CD8-positive, alpha-beta memory T cell (primary cell): ENCODE data around the gene PLA2G4B. TPM values are rescaled to one million over a fixed set of nuclear protein-coding genes. Genes with fewer than 3 reads are reported as not detected.

Experiments used
- CTCF ChIA-PET: fragments of 350-600 bp; sonication (Branson Sonifier 250); formaldehyde crosslinking; loops from one replicate; lab custom pipeline; 2021; ENCODE audit warnings: antibody characterized with exemption; lab: Charles Lee
- POLR2A ChIA-PET: fragments of 350-600 bp; sonication (Branson Sonifier 250); formaldehyde crosslinking; loops from one replicate; lab custom pipeline; 2021; ENCODE audit warnings: antibody characterized with exemption; lab: Charles Lee
- DNase-seq, 5 donors: peaks; one replicate each; pipeline versions ENCODE4 v3.0.0 to v3.0.0-alpha.2; 2020 to 2022; ENCODE audit warnings: mixed read lengths in 1 of 5
- H3K27ac ChIP-seq: one replicate; pipeline ENCODE4 v1.7.0; 2013; ENCODE audit warnings: low read depth, mild to moderate bottlenecking, low read length, moderate library complexity
- H3K27me3 ChIP-seq: 2 replicates; pipeline ENCODE4 v1.7.0; 2013; ENCODE audit warnings: low read length, mild to moderate bottlenecking; ENCODE audit not compliant: insufficient read depth, poor library complexity, severe bottlenecking
- H3K36me3 ChIP-seq: 2 replicates; pipeline ENCODE4 v1.7.0; 2013; ENCODE audit warnings: mild to moderate bottlenecking, low read length, moderate library complexity; ENCODE audit not compliant: insufficient read depth
- H3K4me1 ChIP-seq: 2 replicates; pipeline ENCODE4 v1.7.0; 2013; ENCODE audit warnings: mild to moderate bottlenecking, low read length, moderate library complexity; ENCODE audit not compliant: insufficient read depth
- H3K4me3 ChIP-seq: 2 replicates; pipeline ENCODE4 v1.7.0; 2013; ENCODE audit warnings: mild to moderate bottlenecking, low read length
- H3K9me3 ChIP-seq: 2 replicates; pipeline ENCODE4 v1.7.0; 2013; ENCODE audit warnings: mild to moderate bottlenecking, low read length
- H3K27ac Mint-ChIP-seq, 8 donors: one replicate each; pipeline ENCODE4 v1.8.0; 2020 to 2021; ENCODE audit warnings: mixed read lengths in 8 of 8, mild to moderate bottlenecking in 6 of 8, inconsistent platforms in 3 of 8, moderate library complexity in 3 of 8
- H3K27me3 Mint-ChIP-seq, 2 donors: one replicate each; pipeline ENCODE4 v1.8.0; 2020 to 2021; ENCODE audit warnings: mixed read lengths in 2 of 2, mild to moderate bottlenecking in 1 of 2, moderate library complexity in 1 of 2
- H3K36me3 Mint-ChIP-seq, 3 donors: one replicate each; pipeline ENCODE4 v1.8.0; 2020 to 2021; ENCODE audit warnings: mixed read lengths in 3 of 3, inconsistent platforms in 1 of 3, mild to moderate bottlenecking in 1 of 3
- H3K4me1 Mint-ChIP-seq, 3 donors: one replicate each; pipeline ENCODE4 v1.8.0; 2020 to 2021; ENCODE audit warnings: mixed read lengths in 3 of 3, inconsistent platforms in 1 of 3, mild to moderate bottlenecking in 1 of 3
- H3K4me3 Mint-ChIP-seq, 7 donors: one replicate each; pipeline ENCODE4 v1.8.0; 2020 to 2021; ENCODE audit warnings: mixed read lengths in 7 of 7, mild to moderate bottlenecking in 6 of 7, moderate library complexity in 4 of 7, inconsistent platforms in 2 of 7
- H3K9me3 Mint-ChIP-seq, 5 donors: one replicate each; pipeline ENCODE4 v1.8.0; 2020 to 2022; ENCODE audit warnings: mixed read lengths in 5 of 5, mild to moderate bottlenecking in 3 of 5, moderate library complexity in 2 of 5, inconsistent platforms in 1 of 5
- polyA plus RNA-seq: library from polyadenylated mRNA; unstranded; fragments of 300-500 nt; fragmentation: Illumina TruSeq; gene quantifications from one replicate; pipeline ENCODE4 v1.2.3, GENCODE V29; 2021
- total RNA-seq, 2 experiments: library from RNA; stranded (reverse); gene quantifications; one replicate each; pipeline ENCODE4 v1.2.3, GENCODE V29; 2021

PLA2G4B gene
- total and polyA plus RNA-seq, 3 experiments from 2014 or later = 3.1 to 6.8 (median 5.9) TPM

DNA sequence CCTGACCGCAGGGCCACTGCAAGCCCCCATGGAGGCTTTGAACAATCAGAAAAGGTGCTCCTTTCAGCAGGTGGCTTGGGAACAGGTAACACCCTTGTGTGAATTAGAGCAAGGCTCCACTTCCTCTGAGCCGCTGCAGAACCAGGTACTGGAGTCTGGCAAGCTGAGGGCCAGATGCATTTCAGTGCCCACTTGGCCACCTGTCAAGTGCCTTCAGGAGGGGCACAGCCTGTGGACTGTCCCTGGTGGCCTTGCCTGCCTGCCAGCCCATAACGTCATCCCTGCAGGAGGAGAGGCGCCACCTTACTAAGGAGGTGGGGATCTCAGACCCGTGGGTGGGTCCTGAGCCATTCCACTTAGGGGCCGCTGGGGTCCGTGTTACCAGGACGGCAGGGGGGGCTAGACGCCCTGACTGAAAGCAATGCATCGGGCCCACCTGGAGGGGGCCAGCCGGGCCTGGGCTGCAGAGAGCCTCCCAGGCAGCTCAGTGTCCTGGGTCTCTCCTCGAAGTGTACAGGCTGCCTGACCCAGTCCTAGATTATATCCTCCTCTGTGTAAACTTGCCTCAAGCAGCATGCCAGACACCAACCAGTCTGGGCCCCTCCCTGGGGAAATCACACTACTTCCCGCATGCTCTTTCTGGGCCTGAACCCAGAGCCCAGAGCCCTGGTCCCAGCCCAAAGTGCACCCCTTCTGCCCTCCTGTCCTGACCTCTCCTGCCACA, 39.1 kb downstream of the PLA2G4B start:
- peaks cover 5 to 12% (median 10%) of the 10 kb centered on the region in 3 donors for H3K4me1 Mint-ChIP-seq
- Histone ChIP-seq H3K27me3 (peaks cover 7% of the 10 kb centered on the region), H3K9me3 (no peaks in the 10 kb centered on the region), H3K4me3 (no peak overlapping the region), H3K36me3 (no peaks in the 10 kb centered on the region), H3K4me1 (no peaks in the 10 kb centered on the region), H3K27ac (no peak overlapping the region)
- H3K9me3 Mint-ChIP-seq = no peaks in the 10 kb centered on the region
- peaks cover 0 to 1% (median 0%) of the 10 kb centered on the region in 3 donors for H3K36me3 Mint-ChIP-seq
- ChIA-PET CTCF (no interaction called here), POLR2A (no interaction called here)
- peaks cover 4 to 12% of the 10 kb centered on the region in 2 donors for H3K27me3 Mint-ChIP-seq
- no peak for DNase-seq
- no peak overlapping the region for H3K4me3 Mint-ChIP-seq
- H3K27ac Mint-ChIP-seq = peak overlapping the region in 1 of 8 donors; percentile 54

DNA sequence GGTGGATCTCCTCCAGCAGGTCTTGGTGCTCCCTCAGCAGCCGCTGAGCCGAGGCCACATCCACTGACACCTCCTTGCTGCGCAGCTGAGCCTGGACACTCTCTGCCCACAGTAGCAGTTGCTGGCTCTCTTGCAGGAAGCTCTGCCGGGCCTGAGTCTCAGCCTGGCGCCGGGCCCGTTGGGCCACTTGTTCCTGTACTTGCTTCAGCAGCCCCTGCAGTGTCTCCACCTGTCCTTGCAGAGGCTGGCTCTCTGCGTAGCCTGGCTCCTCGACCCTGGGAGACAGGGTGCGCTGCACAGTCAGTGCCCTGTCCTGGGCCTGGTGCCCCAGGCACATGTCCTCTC, 39.7 kb downstream of the PLA2G4B start:
- Histone ChIP-seq H3K27me3 (peaks cover 7% of the 10 kb centered on the region), H3K9me3 (no peaks in the 10 kb centered on the region), H3K4me3 (no peak overlapping the region), H3K36me3 (no peaks in the 10 kb centered on the region), H3K27ac (no peak overlapping the region), H3K4me1 (no peaks in the 10 kb centered on the region)
- H3K4me3 Mint-ChIP-seq = no peak overlapping the region
- H3K27me3 Mint-ChIP-seq = peaks cover 4 to 12% of the 10 kb centered on the region in 2 donors
- ChIA-PET CTCF (interaction anchor here (2.5 kb wide), 1 partner anchor 26 kb away, joined by 7 read pairs; no protein-coding TSS in a partner anchor), POLR2A (no interaction called here)
- H3K4me1 Mint-ChIP-seq = peaks cover 6 to 12% (median 10%) of the 10 kb centered on the region in 3 donors
- H3K9me3 Mint-ChIP-seq = no peaks in the 10 kb centered on the region
- H3K36me3 Mint-ChIP-seq = peaks cover 0 to 1% (median 0%) of the 10 kb centered on the region in 3 donors
- no peak overlapping the region for H3K27ac Mint-ChIP-seq
- DNase-seq = no peak

DNA sequence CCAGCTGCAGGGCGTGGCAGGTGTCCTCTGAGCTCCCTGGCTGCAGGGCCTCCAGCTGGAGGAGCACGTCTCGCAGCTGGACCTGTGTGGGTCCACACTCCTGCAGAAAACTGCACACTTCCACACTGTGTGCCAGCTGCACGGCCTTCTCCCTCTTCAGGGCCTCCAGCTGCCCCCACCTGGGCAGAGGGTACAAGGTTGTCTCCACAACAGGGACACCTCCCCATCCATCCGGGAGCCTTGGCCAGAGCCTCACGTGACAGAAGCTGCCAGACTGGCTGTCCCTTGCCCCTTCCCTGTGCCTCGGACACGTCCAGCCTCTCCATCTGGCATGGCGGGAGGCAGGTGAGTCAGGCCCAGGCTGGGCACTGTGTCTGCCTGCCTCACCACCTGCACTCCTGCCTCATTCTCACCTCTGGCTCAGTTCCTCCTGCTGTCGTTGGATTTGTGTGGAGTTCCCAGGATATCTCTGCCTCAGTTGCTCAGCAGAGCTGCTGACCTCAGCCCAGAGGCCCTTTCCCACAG, 40.7 kb downstream of the PLA2G4B start:
- POLR2A ChIA-PET = interaction anchor here (0.7 kb wide), 1 partner anchor 15 kb away, joined by 3 read pairs; no protein-coding TSS in a partner anchor
- H3K9me3 ChIP-seq = no peaks in the 10 kb centered on the region
- H3K9me3 Mint-ChIP-seq = no peaks in the 10 kb centered on the region

DNA sequence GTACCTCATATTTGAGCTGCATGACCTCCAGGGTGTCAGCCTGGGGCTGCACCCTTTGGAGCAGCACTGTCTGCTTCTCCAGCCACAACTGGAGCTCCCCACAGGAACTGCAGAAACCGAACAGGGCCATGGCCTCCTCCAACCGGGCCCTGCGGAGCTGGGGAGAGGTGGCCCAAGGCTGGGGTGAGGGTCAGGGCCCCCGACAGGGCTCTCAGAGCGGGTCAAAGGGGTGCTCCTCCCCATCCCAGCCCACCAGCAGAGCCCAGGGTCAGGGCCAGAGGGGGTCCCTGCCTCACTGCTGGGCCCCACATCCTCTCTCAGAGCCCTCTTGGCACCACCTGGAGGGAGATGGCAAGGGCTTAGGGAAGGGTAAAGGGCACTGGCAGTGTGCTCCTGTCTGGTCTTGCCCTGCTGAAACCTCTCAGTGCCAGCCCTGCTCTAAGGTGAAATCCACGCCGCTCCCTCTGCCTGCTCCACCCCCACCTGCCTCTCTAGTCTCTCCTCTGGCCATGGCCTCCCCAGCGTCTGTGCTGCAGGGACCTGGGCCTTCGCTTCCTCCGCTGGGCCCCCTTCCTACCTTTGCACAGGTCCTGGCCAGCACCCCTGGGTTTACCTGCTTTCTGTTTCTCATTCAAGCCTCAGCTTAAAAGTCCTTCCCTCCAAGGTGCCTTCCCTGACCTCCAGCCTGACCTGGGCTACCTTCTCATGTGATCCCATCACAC, 41.7 kb downstream of the PLA2G4B start:
- H3K27ac Mint-ChIP-seq = peak overlapping the region in 3 of 8 donors; percentile 51 to 95 (median 73)
- Histone ChIP-seq H3K4me3 (no peak overlapping the region), H3K9me3 (no peaks in the 10 kb centered on the region), H3K4me1 (no peaks in the 10 kb centered on the region), H3K36me3 (no peaks in the 10 kb centered on the region), H3K27me3 (peaks cover 7% of the 10 kb centered on the region), H3K27ac (no peak overlapping the region)
- H3K36me3 Mint-ChIP-seq = peaks cover 0 to 3% (median 0%) of the 10 kb centered on the region in 3 donors
- peaks cover 5 to 12% of the 10 kb centered on the region in 2 donors for H3K27me3 Mint-ChIP-seq
- DNase-seq = no peak
- ChIA-PET POLR2A (no interaction called here), CTCF (interaction anchor here (2.5 kb wide), 1 partner anchor 24 kb away, joined by 7 read pairs; no protein-coding TSS in a partner anchor)
- H3K9me3 Mint-ChIP-seq = no peaks in the 10 kb centered on the region
- peaks cover 7 to 12% (median 10%) of the 10 kb centered on the region in 3 donors for H3K4me1 Mint-ChIP-seq
- no peak overlapping the region for H3K4me3 Mint-ChIP-seq

More for the DNA sequence above, 40.7 kb downstream of the PLA2G4B start:
- Mint-ChIP-seq H3K27ac (peak overlapping the region in 1 of 8 donors; percentile 42), H3K4me1 (peaks cover 7 to 12% (median 10%) of the 10 kb centered on the region in 3 donors), H3K27me3 (peaks cover 5 to 12% of the 10 kb centered on the region in 2 donors), H3K36me3 (peaks cover 0 to 1% (median 0%) of the 10 kb centered on the region in 3 donors), H3K4me3 (no peak overlapping the region)
- H3K27me3 ChIP-seq = peaks cover 7% of the 10 kb centered on the region
- no peak for DNase-seq
- H3K27ac ChIP-seq = no peak overlapping the region
- no peaks in the 10 kb centered on the region for H3K36me3 ChIP-seq
- CTCF ChIA-PET = interaction anchor here (2.5 kb wide), 1 partner anchor 25 kb away, joined by 7 read pairs; no protein-coding TSS in a partner anchor
- H3K4me3 ChIP-seq = no peak overlapping the region
- no peaks in the 10 kb centered on the region for H3K4me1 ChIP-seq

DNA sequence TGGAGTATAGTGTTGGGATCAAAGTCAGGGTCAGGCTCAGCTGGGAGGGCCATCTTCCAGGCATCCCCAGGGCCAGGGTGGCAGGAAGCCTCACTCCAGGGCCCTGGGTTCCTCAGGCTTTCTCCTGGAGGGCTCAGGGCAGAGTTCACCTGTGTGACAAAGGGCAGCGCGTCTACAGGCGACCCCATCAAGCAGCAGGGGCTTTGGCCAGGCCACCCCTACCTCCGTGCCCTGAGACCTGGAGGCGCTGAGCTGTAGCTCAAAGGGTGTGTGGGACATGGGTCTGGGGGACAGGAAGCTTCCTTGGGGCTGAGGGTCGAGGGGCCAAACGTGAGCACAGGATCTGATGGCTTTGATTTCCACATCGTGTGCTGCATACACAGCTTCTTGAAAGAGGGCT, 42.4 kb downstream of the PLA2G4B start:
- H3K36me3 ChIP-seq = no peaks in the 10 kb centered on the region
- H3K27me3 ChIP-seq = peaks cover 7% of the 10 kb centered on the region
- Mint-ChIP-seq H3K9me3 (no peaks in the 10 kb centered on the region), H3K27ac (peak overlapping the region in 3 of 8 donors; percentile 17 to 78 (median 78)), H3K4me1 (peaks cover 9 to 12% (median 10%) of the 10 kb centered on the region in 3 donors), H3K4me3 (peak overlapping the region in 6 of 7 donors; percentile 15 to 61 (median 34)), H3K36me3 (peaks cover 0 to 3% (median 0%) of the 10 kb centered on the region in 3 donors), H3K27me3 (peaks cover 5 to 12% of the 10 kb centered on the region in 2 donors)
- DNase-seq = no peak
- ChIA-PET CTCF (no interaction called here), POLR2A (no interaction called here)
- H3K27ac ChIP-seq = no peak overlapping the region
- H3K4me1 ChIP-seq = no peaks in the 10 kb centered on the region
- no peak overlapping the region for H3K4me3 ChIP-seq
- H3K9me3 ChIP-seq = no peaks in the 10 kb centered on the region

DNA sequence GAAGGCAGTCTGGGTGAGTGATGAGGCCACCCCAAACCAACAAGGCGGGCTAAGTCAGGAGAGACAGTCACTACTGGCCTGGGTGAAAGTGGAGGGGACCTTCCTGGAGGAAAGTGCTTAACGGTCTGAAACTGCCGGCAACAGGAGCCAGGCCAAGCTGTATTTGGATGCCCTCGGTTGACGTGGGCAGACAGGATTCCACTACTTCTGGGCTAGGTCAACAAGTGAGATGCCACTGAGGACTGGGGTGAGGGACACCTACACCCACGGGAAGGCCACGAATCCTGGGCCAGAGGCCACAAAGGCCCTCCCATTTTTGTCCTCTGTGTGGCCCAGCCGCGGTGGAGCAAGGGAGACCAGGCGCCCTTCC, 42.9 kb downstream of the PLA2G4B start:
- POLR2A ChIA-PET = no interaction called here
- H3K9me3 ChIP-seq = no peaks in the 10 kb centered on the region
- no peaks in the 10 kb centered on the region for H3K36me3 ChIP-seq
- H3K27me3 ChIP-seq = peaks cover 7% of the 10 kb centered on the region
- peak overlapping the region in 5 of 8 donors; percentile 15 to 93 (median 78) for H3K27ac Mint-ChIP-seq
- H3K27me3 Mint-ChIP-seq = peaks cover 5 to 12% of the 10 kb centered on the region in 2 donors
- no peak overlapping the region for H3K4me3 ChIP-seq
- no peak for DNase-seq
- peaks cover 9 to 12% (median 10%) of the 10 kb centered on the region in 3 donors for H3K4me1 Mint-ChIP-seq
- peak overlapping the region in 6 of 7 donors; percentile 15 to 61 (median 34) for H3K4me3 Mint-ChIP-seq
- CTCF ChIA-PET = no interaction called here
- no peak overlapping the region for H3K27ac ChIP-seq
- H3K9me3 Mint-ChIP-seq = no peaks in the 10 kb centered on the region
- peaks cover 0 to 3% (median 0%) of the 10 kb centered on the region in 3 donors for H3K36me3 Mint-ChIP-seq
- H3K4me1 ChIP-seq = no peaks in the 10 kb centered on the region

DNA sequence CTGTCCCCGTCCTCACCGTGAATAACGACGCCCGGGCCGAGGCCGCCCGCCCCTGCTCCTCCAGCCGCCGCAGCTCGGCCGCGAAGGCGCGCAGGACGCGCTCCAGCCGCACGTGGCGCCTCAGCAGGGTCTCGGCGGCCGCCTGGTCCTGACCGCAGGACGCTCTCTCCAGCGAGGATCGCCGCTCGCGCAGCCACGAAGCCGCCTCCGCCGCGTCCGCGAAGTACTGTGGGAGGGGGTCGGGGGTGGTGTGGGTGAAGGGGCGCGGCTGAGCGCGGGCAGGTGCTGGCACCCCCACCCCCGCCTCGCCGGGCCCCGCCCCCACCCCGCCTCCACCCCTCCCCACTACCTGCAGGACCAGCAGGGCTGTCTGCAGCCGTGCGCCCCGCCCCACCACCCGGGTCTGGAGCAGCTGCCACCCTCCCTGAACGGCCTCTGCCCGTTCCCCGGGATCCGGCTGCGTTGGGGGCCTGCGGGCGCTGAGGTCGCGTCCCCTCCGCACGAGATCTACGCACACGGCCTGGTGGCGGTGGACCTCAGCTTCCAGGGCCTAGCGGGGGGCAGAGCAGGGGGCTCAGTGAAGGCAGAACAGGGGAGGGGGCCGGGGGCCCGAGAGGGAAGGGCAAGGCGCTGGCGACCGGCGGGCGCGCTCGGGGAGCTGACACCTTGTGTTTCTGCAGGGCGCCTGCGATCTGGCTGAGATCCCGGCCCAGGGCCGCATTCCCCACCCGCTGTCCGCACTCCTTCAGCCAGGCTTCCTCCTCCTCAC, 43.5 kb downstream of the PLA2G4B start:
- Histone ChIP-seq H3K36me3 (no peaks in the 10 kb centered on the region), H3K4me3 (no peak overlapping the region), H3K9me3 (no peaks in the 10 kb centered on the region), H3K27me3 (peaks cover 7% of the 10 kb centered on the region), H3K27ac (no peak overlapping the region), H3K4me1 (no peaks in the 10 kb centered on the region)
- CTCF ChIA-PET = no interaction called here
- H3K9me3 Mint-ChIP-seq = no peaks in the 10 kb centered on the region
- peak overlapping the region in 1 of 7 donors; percentile 24 for H3K4me3 Mint-ChIP-seq
- DNase-seq = no peak
- H3K27ac Mint-ChIP-seq = peak overlapping the region in 1 of 8 donors; percentile 38
- POLR2A ChIA-PET = no interaction called here
- peaks cover 10 to 12% (median 10%) of the 10 kb centered on the region in 3 donors for H3K4me1 Mint-ChIP-seq
- H3K27me3 Mint-ChIP-seq = peaks cover 5 to 12% of the 10 kb centered on the region in 2 donors
- H3K36me3 Mint-ChIP-seq = peaks cover 0 to 3% (median 0%) of the 10 kb centered on the region in 3 donors
